GM06990 (cell line): ENCODE results near the gene DALRD3.

Experiments
- DNase-seq: peaks from one replicate; pipeline ENCODE4 v3.0.0-alpha.2; 2011; ENCODE audit not compliant: insufficient read length; ENCODE audit errors: extremely low read depth
- H3K27me3 ChIP-seq: replicated peaks from 2 replicates; pipeline ENCODE4 v1.6.0; 2011; ENCODE audit warnings: low read length; ENCODE audit not compliant: control insufficient read depth, insufficient read depth
- H3K36me3 ChIP-seq: 2 replicates; pipeline ENCODE4 v1.5.1; 2011; ENCODE audit warnings: low read length; ENCODE audit not compliant: control insufficient read depth, insufficient read depth
- H3K4me3 ChIP-seq: replicated peaks from 2 replicates; pipeline ENCODE4 v1.5.1; 2011; ENCODE audit warnings: low read depth, mild to moderate bottlenecking, control low read depth, low read length
- CTCF ChIP-seq: IDR thresholded peaks from 2 replicates; pipeline ENCODE4 v1.5.1; 2011; ENCODE audit warnings: low read length, control low read depth, mild to moderate bottlenecking, inconsistent platforms; ENCODE audit not compliant: insufficient read depth, poor library complexity, severe bottlenecking

DALRD3 gene

DNA sequence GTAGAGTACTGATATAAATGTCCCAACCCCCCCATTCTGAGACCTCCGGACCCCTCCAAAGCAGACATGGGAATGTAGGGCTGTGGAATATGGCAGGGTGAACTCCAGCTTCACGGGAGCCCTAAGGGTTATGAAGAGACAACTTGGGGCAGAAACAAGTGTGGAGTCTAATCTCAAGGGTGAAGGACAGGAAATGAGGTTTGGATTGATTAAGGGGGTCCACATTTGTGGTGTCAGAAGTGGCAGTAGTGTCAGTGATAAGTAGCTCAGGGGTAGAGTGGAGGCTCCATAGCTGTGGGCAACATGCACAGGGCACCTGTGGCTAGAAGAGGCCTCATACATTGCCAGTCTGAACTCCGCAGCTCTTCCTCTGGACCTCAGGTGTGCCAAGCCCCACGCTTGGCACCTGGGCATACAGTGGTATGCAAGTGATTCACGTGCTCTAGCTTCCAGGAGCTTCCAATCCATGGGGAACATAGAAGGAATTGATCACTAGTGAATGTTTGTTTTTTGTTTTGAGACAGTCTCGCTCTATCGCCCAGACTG lies 32.5 kb downstream of the DALRD3 start:
- no peak for DNase-seq
- Histone ChIP-seq H3K4me3 (no peak overlapping the region), H3K36me3 (peaks cover 16% of the 10 kb centered on the region), H3K27me3 (no peaks in the 10 kb centered on the region)
- no peak for TF ChIP-seq CTCF

GRCh38 chr3:48984663-48985062 lies 33.7 kb downstream of the DALRD3 start:
- H3K36me3 ChIP-seq = peaks cover 24% of the 10 kb centered on the region
- DNase-seq = no peak
- no peak for TF ChIP-seq CTCF

DNA sequence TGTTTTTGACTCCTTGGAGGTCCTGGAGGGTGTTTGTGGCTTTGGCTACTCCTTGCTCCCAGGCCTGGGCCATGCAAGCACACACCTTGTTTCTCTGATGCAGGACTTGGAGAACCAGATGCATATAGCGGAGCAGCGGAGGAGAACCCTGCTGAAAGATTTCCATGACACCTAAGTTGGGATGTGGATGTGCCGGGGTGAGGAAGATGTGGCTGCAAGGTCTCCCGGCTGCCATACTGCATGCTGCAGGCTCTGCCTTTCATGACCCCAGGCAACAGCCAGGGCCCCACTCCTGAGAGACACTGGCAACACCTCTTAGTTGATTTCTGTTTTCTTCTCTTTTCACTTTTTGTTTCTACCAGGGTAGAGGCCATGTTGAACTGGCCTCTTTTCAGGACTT lies 35.3 kb downstream of the DALRD3 start:
- Histone ChIP-seq H3K4me3 (no peak overlapping the region), H3K27me3 (no peaks in the 10 kb centered on the region), H3K36me3 (peaks cover 30% of the 10 kb centered on the region)
- TF ChIP-seq CTCF = no peak
- no peak for DNase-seq

More at GRCh38 chr3:48984663-48985062, 33.7 kb downstream of the DALRD3 start:
- no peak overlapping the region for H3K4me3 ChIP-seq
- no peaks in the 10 kb centered on the region for H3K27me3 ChIP-seq

DNA sequence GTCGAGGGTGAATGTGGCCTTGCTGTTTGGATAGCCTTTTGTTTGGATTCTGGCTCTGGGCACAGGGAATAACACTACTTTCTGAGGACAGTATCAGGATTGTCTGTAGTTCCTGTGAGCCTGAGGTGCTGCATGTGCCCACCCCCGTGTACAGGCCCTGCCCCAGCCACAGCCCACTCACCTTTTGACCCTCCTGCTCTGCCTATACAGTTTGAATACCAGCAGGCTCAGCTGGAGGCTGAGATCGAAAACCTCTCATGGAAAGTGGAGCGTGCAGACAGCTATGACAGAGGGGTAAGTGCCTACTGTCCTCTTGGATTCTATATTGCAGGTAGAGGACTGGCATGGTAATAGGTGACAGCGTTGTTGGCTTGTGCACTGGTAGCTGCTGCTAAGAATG lies 35.7 kb downstream of the DALRD3 start:
- Histone ChIP-seq H3K27me3 (no peaks in the 10 kb centered on the region), H3K36me3 (peaks cover 31% of the 10 kb centered on the region), H3K4me3 (no peak overlapping the region)
- no peak for DNase-seq
- no peak for TF ChIP-seq CTCF

DNA sequence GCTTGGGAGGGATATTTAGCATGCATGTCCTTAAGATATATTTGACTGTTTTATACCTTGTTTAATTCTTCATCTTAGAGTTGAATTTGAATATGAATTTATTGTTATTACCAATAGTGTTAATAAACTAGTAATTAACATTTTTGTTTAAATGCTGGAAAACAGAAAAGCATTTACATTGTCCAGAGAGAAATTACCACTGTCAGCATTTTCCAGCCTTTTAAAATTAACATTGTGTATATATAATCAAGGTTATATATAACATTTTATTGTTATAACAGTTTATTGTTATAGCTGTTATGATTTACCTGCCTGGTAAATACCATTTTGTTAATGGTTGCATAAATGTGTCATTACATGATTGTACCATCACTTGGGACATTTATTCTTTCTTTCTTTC lies 36.4 kb downstream of the DALRD3 start:
- DNase-seq = no peak
- TF ChIP-seq CTCF = no peak
- Histone ChIP-seq H3K4me3 (no peak overlapping the region), H3K27me3 (no peaks in the 10 kb centered on the region), H3K36me3 (peaks cover 34% of the 10 kb centered on the region)

- Histone ChIP-seq H3K4me3 (no peak overlapping the region), H3K36me3 (peaks cover 30% of the 10 kb centered on the region), H3K27me3 (no peaks in the 10 kb centered on the region)
- no peak for DNase-seq
- no peak for TF ChIP-seq CTCF
Observed at GRCh38 chr3:48980295-48980694, 38.1 kb downstream of the DALRD3 start.
